Stimulated activated CD4-positive, alpha-beta T cell treated with anti-CD3 and anti-CD28 coated beads, Interleukin-1b, Interleukin-23, amount 100 ng/mL, for 48 hours (primary cell): Measurements from ENCODE around the gene CBL.

ENCODE experiments used
- DNase-seq: peaks from one replicate; pipeline ENCODE4 v3.0.0-alpha.2; 2020

The CBL gene

GRCh38 chr11:119315131-119316015, 109.2 kb downstream of the CBL start:
- DNase-seq, result no peak

DNA sequence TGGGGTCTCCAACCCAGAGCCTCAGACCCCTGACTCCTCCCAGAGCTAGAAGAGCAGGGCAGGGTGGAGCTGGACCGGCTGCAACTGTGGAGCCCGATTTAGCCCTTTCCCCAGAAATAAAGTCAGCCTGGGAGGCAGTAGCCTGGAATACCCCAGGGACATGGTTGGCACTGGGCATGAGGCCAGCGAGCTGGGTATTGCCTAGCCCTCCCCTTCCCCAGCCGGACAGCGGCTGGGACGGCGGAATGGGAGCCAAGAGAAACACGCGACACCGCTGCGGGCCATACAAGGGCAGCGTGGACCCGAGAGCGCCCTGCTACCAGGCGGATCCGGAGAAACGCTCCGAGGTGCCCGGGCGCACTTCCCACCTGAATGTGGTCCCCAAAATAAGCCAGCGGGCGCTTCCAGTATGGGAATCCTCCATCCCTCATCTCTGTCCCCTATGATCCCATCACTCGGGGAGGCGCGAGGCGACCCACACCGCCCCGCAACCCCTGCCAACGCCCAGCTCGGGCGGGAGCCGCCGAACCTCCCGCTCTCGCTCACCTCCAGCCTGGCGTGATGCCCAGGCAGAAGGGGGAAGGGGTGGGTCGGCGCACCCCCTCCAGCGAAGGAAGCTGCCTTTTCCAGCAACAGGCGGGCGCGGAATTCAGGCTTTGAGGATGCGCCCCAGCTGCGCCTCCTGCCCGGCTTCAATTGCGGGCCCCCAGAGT, 110.0 kb downstream of the CBL start:
- DNase-seq, result no peak

- DNase-seq, result no peak
These were observed 110.8 kb downstream of the CBL start, which contains the start of gene MCAM for GRCh38 chr11:119316729-119317591. MCAM (minus strand) TSS chr11:119317130; CDS start chr11:119317101, 29 bp downstream.

DNA sequence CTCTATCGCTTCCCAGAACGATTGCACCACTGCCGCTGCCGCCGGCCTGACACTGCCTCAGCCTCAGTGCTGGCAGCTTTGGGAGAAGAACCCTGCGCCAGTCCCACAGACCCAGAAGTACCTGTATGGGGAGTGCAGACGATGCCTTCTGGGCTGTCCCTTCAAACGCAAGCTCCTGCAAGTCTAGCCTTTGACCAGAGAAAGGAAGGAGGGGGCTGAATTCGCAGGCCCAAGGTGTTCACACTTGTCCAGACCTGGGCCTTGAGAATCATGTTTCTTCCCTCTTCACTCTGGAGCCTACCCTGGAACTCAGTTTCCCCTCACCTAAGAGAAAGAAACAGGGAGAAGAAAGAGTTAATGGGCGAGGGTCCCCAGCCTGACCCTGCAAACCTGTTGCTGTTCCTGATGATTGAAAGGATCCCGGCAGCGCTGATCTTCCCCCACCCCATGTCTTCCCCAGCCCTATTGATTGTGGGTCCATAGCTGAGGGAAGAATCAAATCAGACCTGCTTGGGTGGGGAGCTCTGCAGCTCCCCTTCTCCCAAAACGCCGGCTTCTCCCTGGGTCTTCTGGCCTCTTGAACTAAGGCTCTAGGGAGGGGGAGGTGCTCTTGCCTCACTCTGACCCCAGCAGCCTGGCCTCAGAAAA, 111.6 kb downstream of the CBL start:
- no peak for DNase-seq

- no peak for DNase-seq
These were observed 112.3 kb downstream of the CBL start for GRCh38 chr11:119318240-119319135.

DNA sequence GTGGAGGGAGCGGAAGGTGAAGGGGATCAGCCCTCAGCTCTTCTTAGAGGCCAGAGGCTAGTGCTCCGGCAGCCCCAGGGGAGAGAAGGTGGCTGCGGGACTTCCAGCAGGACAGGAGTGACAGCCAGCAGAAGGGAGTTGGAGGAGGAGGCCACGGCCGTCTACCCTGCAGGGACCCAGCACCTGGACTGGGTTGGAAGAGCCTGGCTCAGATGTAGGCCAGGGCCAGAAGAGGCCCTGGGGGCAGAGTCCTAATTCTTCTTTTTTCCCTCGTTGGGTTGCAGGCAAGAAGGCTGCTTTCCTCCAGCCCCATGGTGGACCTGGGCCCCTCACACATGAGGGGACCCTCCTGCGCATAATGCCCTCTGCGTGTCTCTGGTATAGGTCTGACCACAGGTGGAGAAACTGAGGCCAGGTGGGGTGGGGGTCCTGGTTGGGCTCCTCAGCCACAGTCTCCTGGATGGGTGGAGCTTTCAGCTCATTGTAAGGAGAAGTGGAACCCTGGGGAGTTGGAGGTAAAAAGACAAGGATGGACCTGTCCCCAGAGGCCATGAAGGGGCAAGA, 113.1 kb downstream of the CBL start:
- no peak for DNase-seq

DNA sequence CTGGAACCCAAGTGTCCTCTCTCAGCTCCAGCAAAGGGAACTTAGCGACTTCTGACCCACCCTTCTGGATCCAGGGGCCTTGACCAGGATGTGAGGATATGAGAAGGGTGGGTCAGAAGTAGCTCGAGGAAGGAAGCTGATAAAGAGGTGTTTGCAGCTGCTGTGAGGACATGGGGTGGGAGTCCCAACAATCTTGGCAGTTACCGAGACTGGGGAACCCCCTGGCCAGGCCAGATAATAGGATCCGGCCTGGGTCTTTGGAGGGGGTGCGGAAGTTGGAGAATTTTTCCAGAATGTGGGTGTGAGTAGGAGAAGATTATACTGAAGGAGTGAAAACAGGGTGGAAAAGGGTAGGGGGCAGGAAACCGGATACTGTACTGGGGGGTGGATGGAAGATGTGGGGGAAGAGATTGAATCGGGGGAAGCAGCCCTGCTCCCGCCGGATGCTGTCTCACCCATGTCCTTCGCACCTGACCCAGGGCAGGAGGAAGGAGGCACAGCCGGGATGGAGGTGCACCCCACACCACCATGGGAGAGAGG, 113.6 kb downstream of the CBL start:
- DNase-seq, result no peak

- no peak for DNase-seq
These were observed 114.2 kb downstream of the CBL start for GRCh38 chr11:119320240-119320775.

GRCh38 chr11:119320776-119321524, 114.8 kb downstream of the CBL start:
- peak; percentile 50 for DNase-seq

GRCh38 chr11:119322360-119322739, 116.2 kb downstream of the CBL start:
- DNase-seq, result no peak

GRCh38 chr11:119322921-119323531, 116.9 kb downstream of the CBL start:
- no peak for DNase-seq

DNA sequence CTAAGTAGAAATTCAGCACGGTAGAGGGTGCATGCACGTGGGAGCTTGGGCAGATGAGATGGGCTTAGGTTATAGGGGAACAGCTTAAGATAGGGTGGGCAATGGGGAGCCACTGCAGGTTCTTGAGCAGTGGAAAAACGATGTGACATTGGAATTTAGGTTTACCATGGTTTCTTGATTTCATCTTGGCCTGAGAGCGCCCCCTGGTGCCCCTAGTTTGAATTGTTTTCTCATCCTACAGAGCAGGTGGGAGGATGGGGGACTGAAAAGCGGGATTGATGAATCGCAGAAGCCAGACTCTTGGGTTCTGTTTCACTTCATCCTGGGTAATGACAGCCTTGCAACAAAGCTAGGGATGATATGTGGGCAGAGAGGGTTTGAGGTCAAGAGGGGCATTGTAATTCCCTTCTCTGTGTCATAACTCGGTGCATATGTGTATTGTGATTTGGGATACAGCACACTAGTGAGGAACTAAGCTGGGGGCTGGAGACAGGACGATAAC, 117.4 kb downstream of the CBL start:
- DNase-seq, result peak; percentile 79

DNA sequence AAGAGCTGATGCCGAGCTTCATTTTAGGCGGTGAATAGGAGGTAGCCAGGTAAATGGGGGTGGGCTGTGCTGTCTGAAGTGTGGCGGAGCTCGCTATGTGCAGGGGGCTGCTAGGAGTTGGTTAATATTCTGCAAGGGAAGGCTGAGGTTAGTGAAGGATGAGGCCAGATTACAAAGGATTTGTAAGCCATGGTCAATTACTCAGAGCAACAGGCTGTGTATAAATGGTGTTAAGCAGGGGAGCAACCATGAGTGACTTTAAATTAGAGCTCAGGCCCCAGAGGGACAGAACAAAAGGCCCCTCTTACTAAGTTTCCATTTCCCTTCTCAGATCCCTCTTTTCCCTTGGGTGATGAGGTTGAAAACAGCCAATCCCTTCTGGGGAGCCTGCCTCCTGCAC, 118.0 kb downstream of the CBL start:
- DNase-seq, result no peak

DNA sequence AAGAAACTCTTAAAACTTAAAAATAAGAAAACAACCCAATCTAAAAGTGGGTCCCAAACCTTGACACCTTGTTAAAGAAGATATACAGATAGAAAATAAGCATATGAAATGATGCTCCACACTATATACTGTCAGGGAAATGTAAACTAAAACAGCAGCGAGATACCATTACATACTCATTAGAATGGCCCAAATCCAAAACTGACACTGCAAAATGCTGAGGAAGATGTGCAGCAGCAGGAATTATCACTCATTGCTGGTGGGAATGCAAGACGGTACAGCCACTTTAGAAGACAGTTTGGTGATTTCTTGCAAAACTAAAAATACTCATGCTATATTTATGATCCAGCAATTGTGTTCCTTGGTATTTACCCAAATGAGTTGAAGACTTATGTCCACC, 123.2 kb downstream of the CBL start:
- no peak for DNase-seq

- DNase-seq, result no peak
These were observed 124.1 kb downstream of the CBL start for GRCh38 chr11:119330237-119330636.

- no peak for DNase-seq
These were observed 126.1 kb downstream of the CBL start for GRCh38 chr11:119332111-119332765.

DNA sequence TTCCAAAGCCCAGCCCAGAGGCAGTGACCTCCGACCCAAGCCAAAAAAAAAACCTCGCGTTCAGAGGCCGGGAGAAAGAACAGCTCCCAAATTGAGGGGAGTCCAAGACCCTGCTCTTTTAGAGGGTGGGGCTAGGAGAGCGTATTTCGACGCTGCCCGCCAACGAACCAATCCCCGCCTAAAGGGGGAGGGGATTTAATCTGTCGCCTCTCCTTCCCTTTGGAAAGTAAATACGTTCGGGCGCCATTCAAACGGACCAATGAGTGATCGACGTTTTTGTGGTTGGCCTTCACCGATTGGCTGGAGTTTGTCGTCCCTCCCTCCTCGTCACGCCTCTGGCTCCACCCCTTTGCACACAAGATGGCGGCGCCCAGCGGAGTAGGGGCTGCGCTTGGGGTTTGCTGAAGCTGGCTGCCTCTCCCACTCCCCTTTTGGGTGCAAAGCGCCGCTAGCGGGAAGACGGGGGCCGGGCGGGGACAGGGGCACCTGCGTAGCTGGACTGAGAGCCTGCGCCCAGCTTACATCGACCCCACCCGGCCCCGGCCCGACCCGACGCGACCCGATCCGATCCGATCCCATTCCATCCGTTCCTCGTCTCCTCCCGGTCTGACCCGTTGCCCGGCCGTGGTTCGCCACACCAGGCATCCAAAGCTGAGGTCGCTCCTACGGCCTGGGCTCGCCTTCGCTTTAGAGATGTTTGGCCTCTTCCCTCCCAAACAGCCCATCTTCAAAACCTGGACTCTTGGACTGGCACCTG, 128.2 kb downstream of the CBL start, which contains the start of gene RNF26:
RNF26 (plus strand) TSS at position 354 of the 757 bp plus-strand sequence. CDS start 596 bp downstream, outside the sequence.
- DNase-seq, result peak; percentile 95
